ENCODE data around the gene MAN1A2. TPM values are rescaled to one million over a fixed set of nuclear protein-coding genes. Genes with fewer than 3 reads are reported as not detected.
A peak's percentile ranks its signal among the peaks of the same experiment; 100 is the strongest.

The MAN1A2 gene
- total RNA-seq, 1 experiment from 2014 or later, result 38.1 TPM

- no peak for TF ChIP-seq SIN3A (IDR thresholded peaks at IDR 0.05; ENCODE audit: low read depth)
These were observed 168.6 kb downstream of the MAN1A2 start (continued) for GRCh38 chr1:117535821-117536220.

GRCh38 chr1:117537291-117537920, 170.2 kb downstream of the MAN1A2 start:
- no peak overlapping the region for H3K4me3 ChIP-seq (replicated peaks in 1 of 2; ENCODE audit: low read depth in 1 of 2, low read length in 2 of 2)
- peaks cover 2 to 8% of the 10 kb centered on the region in 2 experiments; a peak in 1 of 4 replicates for H3K4me1 ChIP-seq (ENCODE audit: control insufficient read depth in 1 of 2, insufficient read depth in 2 of 2, low read length in 2 of 2)
- no peaks in the 10 kb centered on the region for H4K20me1 ChIP-seq (ENCODE audit: insufficient read depth)
- CTCF ChIA-PET, result interaction anchor here (1.0 kb wide), 1 partner anchor 216 kb away, joined by 3 read pairs; no protein-coding TSS in a partner anchor
- no peak overlapping the region for H3K4me2 ChIP-seq (ENCODE audit: low read length)
- H3K9me3 ChIP-seq (ENCODE audit: control insufficient read depth in 1 of 2, insufficient read depth in 1 of 2, low read depth in 1 of 2, low read length in 2 of 2), result no peaks in the 10 kb centered on the region
- BruUV-seq (replicated peaks), result no TSS peak
- no peak for DNase-seq (ENCODE audit: low read depth, low spot score)
- H3K36me3 ChIP-seq (ENCODE audit: control insufficient read depth in 1 of 2, insufficient read depth in 2 of 2, low read length in 2 of 2), result no peaks in the 10 kb centered on the region
- H3K9me2 ChIP-seq (ENCODE audit: insufficient read depth), result no peaks in the 10 kb centered on the region
- no peaks in the 10 kb centered on the region for H3K79me2 ChIP-seq (ENCODE audit: insufficient read depth, low read length)
- intact Hi-C loops (cut with micrococcal nuclease), result loop anchor here (5.0 kb wide), 1 partner anchor 355 kb away; no protein-coding TSS in a partner anchor
- RAD21 ChIA-PET (ENCODE audit: low non-redundant PET in 1 of 2, low total read pairs in 2 of 2, uncharacterized antibody in 2 of 2, unreplicated experiment in 2 of 2), result interaction anchor here in 1 of 2 experiments (0.6 kb wide), 1 partner anchor 222 kb away, joined by 3 read pairs; no protein-coding TSS in a partner anchor
- no peak overlapping the region for H3K9ac ChIP-seq (ENCODE audit: low read length)
- peak; percentile 53; the same call in 1 of the 2 replicates for ATAC-seq
- H2AFZ ChIP-seq (ENCODE audit: low read depth, low read length, poor library complexity, severe bottlenecking), result no peak overlapping the region
- TF ChIP-seq CBX3 (IDR thresholded peaks at IDR 0.05; ENCODE audit: low read depth) (no peak), SP1 (IDR thresholded peaks at IDR 0.05; ENCODE audit: low read depth) (no peak), FOSL1 (IDR thresholded peaks at IDR 0.05; ENCODE audit: low read depth) (no peak), EGR1 (IDR thresholded peaks at IDR 0.05; ENCODE audit: low read depth) (no peak), POLR2AphosphoS5 (IDR thresholded peaks at IDR 0.05; ENCODE audit: low read depth, low read length) (no peak), CTCF (IDR thresholded peaks at IDR 0.05 in 2 of 3, conservative IDR thresholded peaks at IDR 0.05 in 1 of 3; ENCODE audit: borderline replicate concordance in 1 of 3, insufficient read depth in 1 of 3, low read depth in 2 of 3, low read length in 2 of 3) (0 out of 6 replicates have a peak, but pooled peaks of 1 of the 3 experiments have one; percentile 25)
- POLR2A ChIA-PET, result no interaction called here
- no peaks in the 10 kb centered on the region for H3K27me3 ChIP-seq (ENCODE audit: insufficient read depth, low read length)
- H3K27ac ChIP-seq (ENCODE audit: low read depth, low read length), result no peak overlapping the region

Measured in HCT116 (cell line).